SIG-M5 treated with dmso at 0.1 percent for 504 hours (cell line): ENCODE results near the gene PACS2.
A peak's percentile ranks its signal among the peaks of the same experiment; 100 is the strongest.

ENCODE experiments used
- DNase-seq: peaks from one replicate; lab custom pipeline; 2025; ENCODE audit not compliant: unreplicated experiment; lab: John Stamatoyannopoulos, UW

The PACS2 gene

GRCh38 chr14:105384041-105384557 lies 69.6 kb downstream of the PACS2 start:
- no peak for DNase-seq

GRCh38 chr14:105384605-105385321 lies 70.2 kb downstream of the PACS2 start:
- DNase-seq = no peak

- DNase-seq = no peak
Measured at GRCh38 chr14:105385322-105385637, 70.7 kb downstream of the PACS2 start.

GRCh38 chr14:105385698-105386365 lies 71.3 kb downstream of the PACS2 start:
- DNase-seq = no peak

- DNase-seq = no peak
Measured at GRCh38 chr14:105386581-105387529, 72.3 kb downstream of the PACS2 start.

- no peak for DNase-seq
Measured at GRCh38 chr14:105387530-105387922, 73.0 kb downstream of the PACS2 start.

- DNase-seq = no peak
Measured at GRCh38 chr14:105388110-105388951, 73.8 kb downstream of the PACS2 start.

- DNase-seq = no peak
Measured at GRCh38 chr14:105388976-105389375, 74.4 kb downstream of the PACS2 start.

- no peak for DNase-seq
Measured at GRCh38 chr14:105389534-105389933, 75.0 kb downstream of the PACS2 start.

- peak; percentile 10 for DNase-seq
Measured at GRCh38 chr14:105389976-105390848, 75.7 kb downstream of the PACS2 start.

- DNase-seq = no peak
Measured at GRCh38 chr14:105390849-105391500, 76.4 kb downstream of the PACS2 start.

- DNase-seq = no peak
Measured at GRCh38 chr14:105391541-105391940, 77.0 kb downstream of the PACS2 start.

GRCh38 chr14:105392131-105393090 lies 77.9 kb downstream of the PACS2 start:
- DNase-seq = no peak

GRCh38 chr14:105393151-105393550 lies 78.6 kb downstream of the PACS2 start:
- DNase-seq = no peak

GRCh38 chr14:105394714-105395537 lies 80.4 kb downstream of the PACS2 start:
- no peak for DNase-seq

- no peak for DNase-seq
Measured at GRCh38 chr14:105395538-105395854, 80.9 kb downstream of the PACS2 start.

GRCh38 chr14:105397350-105397931 lies 82.9 kb downstream of the PACS2 start:
- DNase-seq = no peak
